NCI-H187 treated with DMSO at 0.1 percent for 48 hours (cell line): Measurements from ENCODE around the gene ANKS3.

Experiments
- DNase-seq: peaks from one replicate; lab custom pipeline; 2025; lab: John Stamatoyannopoulos, UW

ANKS3 gene

GRCh38 chr16:4684763-4685162 is 49.3 kb downstream of the ANKS3 start:
- no peak for DNase-seq

DNA sequence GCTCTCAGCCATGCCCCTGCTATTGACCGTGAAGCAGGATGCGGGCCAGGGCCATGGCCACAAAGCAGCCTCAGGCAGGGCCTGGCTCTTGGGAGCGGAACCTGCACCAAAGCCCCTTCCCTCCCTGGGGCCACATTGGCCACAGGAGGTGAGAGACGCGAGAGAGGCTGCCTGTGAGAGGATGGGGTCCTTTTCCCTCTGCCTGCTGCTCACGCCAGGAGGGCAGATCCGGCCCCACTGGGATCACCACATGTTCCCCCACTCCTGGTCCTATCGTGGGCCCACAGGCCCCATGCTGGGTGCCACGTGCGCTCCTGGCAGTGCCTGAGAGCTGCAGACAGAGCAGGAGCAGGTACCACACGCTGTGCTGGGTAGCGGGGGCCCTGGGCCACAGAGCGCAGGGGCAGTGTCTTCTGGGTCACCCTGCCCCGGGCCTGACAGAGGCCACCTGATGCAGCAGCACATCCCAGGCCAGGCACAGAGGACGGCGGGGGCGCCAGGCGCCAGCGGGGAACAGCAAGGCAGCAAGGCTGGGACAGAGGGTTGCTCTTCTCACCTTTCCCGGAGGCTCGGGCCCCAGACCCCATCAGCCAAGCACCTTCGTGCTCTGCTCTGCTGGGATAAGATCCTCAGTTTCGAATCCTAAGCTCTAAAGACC is 49.9 kb downstream of the ANKS3 start:
- no peak for DNase-seq

GRCh38 chr16:4683255-4684057 is 50.6 kb downstream of the ANKS3 start:
- no peak for DNase-seq

DNA sequence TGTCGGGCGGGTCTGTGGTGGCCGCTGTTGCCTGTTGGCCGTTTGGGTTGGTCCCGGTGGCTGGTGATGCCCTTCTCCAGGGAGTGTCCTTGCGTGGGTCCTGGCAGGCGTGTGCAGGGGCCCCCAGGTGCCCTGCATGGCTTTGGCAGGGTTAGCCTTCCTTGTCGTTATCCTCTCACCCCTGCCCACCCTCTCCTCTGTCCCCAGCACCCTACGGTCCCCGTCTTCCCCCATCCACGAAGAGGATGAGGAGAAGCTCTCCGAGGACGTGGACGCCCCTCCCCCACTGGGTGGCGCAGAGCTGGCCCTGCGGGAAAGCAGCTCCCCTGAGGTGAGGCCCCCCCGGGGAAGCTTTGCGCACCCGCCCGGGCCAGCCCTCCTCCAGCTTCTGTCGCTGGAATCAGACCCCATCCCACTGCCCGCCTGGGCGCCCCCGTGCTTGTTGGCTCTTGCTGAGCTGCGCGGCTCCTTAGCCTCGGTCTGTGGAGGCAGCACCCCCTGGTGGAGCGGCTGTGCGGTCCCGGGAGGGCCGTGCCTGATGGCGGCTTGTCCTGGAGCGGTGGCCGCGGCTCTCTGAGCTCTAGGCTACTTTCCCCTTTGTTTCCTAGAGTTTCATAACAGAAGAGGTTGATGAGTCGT is 51.3 kb downstream of the ANKS3 start:
- DNase-seq = no peak

DNA sequence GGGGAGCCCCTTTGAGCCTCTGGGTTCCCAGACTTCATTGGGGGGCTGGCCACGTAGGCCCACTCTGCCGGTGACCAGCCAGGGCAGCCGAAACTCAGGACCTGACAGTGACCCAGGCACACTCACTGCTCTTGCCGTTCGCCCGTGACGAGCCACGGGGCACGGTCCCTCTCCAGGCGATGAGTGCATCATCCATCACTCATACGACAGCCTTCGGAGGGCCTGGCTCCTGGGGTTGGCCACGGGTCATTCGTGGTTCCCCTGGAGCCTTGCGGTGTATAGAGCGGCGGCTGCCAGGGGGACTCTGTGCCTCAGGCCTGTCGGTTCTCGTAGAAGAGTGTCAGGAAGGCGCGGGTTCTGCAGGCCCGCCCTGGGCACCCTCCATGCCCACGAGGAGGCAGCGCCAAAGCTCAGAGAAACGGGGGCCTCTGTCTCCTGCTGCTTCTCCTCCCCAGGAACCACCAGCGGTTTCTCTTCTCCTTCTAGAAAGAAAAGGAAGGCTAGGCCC is 51.9 kb downstream of the ANKS3 start:
- DNase-seq = no peak

DNA sequence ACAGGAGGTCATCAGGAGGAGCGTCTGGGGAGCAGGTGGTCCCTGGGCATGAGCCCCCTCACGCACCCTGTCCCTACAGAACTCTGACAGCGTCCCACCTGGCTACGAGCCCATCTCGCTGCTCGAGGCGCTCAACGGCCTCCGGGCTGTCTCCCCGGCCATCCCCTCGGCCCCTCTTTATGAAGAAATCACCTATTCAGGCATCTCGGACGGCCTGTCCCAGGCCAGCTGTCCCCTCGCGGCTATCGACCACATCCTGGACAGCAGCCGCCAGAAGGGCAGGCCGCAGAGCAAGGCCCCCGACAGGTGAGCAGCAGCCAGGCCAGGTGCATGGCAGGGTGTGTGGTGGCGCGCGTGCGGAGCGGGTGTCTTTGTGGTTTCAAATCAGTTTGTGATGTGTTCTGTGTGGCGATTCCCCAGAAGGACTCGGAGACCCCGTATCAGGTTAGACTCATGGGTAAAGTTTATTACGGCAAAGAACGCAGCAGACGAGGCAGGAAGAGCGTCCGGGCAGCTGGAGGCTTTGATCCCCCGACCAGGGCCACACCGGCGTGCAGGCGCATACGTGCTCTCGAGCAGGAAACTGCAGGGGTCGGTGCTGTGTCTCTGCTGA is 52.5 kb downstream of the ANKS3 start:
- DNase-seq = no peak

GRCh38 chr16:4680673-4681470 is 53.2 kb downstream of the ANKS3 start:
- DNase-seq = no peak

DNA sequence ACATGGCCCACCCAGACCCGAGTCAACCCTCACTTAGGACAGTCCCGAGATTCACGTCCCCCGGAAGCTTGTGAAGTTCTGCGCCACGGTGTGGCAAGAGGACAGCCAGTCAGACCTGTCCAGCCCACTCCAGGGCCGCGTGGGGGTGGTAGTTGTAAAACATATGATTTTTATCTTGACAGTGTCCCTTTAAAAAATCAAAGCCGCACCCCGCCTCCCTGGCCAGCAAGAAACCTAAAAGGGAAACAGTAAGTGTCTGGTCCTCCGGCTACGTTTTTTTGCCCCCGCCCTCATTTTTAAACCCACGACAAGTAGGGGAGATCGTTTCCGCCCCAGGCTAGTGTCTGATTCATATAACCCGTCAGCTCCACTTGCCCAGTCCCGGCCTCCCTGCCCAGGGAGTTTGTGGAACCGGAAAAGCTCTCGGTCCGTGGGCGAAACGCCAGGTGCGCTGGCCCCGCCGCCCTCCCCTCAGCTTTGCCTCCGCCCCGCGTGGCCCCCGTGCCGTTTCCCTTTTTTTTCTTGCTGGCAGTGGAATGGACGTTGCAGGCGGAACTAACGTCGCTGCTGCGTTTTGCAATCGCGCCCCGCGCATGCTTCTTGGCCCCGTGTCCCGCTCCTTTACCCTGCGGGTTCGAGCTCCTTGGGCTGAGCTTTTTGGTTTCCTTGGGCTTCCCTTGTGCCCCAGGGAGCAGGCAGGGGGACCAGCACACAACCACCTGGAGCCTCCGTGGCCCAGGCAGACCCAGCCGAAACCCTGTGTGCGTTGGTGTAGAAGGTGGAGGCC is 54.0 kb downstream of the ANKS3 start:
- DNase-seq = no peak

DNA sequence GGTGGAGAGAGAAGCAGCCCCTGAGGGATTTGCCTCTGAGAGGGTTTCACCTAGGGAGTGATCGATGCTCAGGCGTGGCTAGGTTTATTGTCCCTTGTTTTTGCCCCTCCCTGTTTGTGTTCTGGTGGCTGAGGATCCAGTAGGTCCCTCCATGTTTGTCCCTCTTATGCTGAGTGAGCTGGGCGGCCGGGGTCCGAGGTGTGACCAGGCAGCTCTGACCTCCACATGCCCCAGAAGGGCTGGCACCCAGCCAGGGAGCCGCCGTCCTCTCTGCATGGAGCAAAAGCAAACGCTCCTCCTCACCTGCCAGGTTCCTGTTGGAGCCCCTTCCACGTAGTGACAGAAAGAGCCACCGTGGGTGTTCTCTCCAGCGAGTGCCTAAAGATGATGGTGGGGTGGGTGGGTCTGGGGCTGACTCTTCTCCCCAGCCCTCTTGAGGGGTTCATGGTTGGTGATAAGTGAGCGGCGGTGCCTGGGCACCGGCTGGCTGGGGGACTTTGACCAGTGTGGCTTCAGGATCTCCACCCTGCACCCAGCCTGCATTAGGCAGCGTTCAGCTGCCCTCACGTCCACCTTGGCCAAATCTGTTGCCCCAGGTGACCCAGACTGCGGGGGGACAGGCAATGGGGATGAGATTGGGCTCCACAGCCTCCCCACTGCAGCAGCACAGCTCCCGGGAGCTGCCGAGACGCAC is 54.8 kb downstream of the ANKS3 start:
- no peak for DNase-seq

GRCh38 chr16:4678596-4678995 is 55.5 kb downstream of the ANKS3 start:
- no peak for DNase-seq

GRCh38 chr16:4677994-4678393 is 56.1 kb downstream of the ANKS3 start:
- DNase-seq = no peak

- DNase-seq = no peak
Observed at GRCh38 chr16:4677390-4677789, 56.7 kb downstream of the ANKS3 start.

- no peak for DNase-seq
Observed at GRCh38 chr16:4676831-4677230, 57.2 kb downstream of the ANKS3 start.

GRCh38 chr16:4675864-4676786 is 57.9 kb downstream of the ANKS3 start:
- DNase-seq = no peak

DNA sequence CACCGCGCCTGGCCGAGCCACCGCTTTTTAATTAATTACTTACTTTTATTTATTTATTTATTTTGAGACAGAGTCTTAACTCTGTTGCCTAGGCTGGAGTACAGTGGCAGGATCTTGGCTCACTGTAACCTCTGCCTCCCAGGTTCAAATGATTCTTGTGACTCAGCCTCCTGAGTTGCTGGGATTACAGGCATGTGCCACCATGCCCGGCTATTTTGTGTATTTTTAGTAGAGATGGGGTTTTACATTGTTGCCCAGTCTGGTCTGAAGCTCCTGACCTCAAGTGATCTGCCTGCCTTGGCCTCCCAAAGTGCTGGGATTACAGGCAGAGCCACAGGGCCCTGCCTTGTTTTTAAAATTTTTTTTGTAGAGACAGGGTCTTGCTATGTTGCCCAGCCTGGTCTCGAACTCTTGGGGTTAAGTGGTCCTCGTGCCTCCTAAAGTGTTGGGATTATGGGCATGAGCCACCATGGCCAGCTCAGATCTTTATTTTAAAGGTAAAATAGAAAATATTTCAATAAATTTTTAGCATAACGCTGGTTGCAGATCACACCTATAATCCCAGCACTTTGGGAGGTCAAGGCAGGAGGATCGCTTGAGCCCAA is 59.0 kb downstream of the ANKS3 start:
- no peak for DNase-seq

DNA sequence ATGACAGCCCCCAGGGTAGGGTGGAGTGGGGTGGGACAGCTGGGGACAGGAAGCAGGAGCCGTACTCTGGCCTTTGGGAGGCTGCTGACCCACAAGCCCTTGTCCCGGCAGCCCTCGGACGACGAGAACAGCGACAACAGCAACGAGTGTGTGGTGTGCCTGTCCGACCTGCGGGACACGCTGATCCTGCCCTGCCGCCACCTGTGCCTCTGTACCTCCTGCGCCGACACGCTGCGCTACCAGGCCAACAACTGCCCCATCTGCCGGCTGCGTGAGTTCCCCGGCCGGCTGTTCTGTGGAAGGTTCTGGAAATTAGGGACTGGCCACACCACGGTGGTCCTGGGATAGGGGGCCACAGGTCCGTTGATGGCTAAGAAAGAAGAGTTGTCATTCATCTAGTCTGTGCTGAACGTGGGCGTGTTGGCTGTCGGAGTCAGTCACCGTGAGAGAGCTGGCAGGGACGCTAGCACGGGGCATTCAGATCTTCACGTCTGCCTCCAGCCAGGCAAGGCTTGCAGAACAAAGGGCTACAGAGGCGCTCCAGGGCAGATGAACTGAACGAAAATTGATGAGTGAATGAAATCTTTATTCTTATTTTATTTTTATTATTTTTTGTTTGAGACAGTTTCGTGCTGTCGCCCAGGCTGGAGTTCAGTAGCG is 60.6 kb downstream of the ANKS3 start:
- DNase-seq = no peak

DNA sequence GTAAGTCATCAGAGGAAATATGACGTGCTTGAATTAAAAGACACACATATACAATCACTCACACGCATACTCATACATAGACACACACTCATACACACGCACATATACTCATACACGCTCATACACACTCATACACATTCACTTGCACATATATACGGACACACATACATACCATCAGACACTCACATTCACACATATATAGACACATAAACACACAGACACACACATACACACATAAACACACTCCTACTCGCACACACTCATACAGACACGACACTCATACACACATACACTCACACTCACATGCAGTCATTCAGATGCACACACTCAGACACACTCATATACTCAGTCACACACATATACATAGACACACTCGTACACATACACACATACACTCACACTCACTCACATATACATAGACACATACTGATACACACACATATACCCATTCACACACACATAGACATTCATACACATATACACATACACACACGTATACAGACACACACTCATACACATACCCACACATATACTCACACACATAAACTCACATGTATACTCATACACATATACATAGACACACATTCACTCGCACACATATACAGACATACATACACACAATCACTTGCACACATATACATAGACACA is 65.6 kb downstream of the ANKS3 start:
- DNase-seq = no peak
